ENCODE data around the gene LSM12. TPM values are rescaled to one million over a fixed set of nuclear protein-coding genes. Genes with fewer than 3 reads are reported as not detected.

LSM12 gene
- total RNA-seq, 1 experiment from 2014 or later: 128 TPM

GRCh38 chr17:44001461-44001920 lies 65.0 kb downstream of the LSM12 start:
- no peaks in the 10 kb centered on the region for H3K9me3 ChIP-seq (ENCODE audit: control insufficient read depth, low read depth, low read length)
- no peak overlapping the region for H2BK12ac ChIP-seq (ENCODE audit: insufficient read length, low read depth, low read length)
- H3K4me3 Mint-ChIP-seq: no peak overlapping the region
- H3K9ac ChIP-seq (ENCODE audit: extremely low read depth, insufficient read length, low read length): no peak overlapping the region
- no peak overlapping the region for H3K18ac ChIP-seq (ENCODE audit: insufficient read length, low read depth, low read length)
- H2BK15ac ChIP-seq (ENCODE audit: low read depth, low read length): no peak overlapping the region
- H2BK5ac ChIP-seq (ENCODE audit: insufficient read length, low read length): no peak overlapping the region
- H3K27ac ChIP-seq (ENCODE audit: insufficient read length, low read depth, low read length): no peak overlapping the region
- no peak overlapping the region for H3K4me2 ChIP-seq (ENCODE audit: insufficient read depth, insufficient read length, low read length)
- no peak overlapping the region; a peak in 1 of 7 replicates for H3K27ac Mint-ChIP-seq
- TF ChIP-seq, protein P1, sequence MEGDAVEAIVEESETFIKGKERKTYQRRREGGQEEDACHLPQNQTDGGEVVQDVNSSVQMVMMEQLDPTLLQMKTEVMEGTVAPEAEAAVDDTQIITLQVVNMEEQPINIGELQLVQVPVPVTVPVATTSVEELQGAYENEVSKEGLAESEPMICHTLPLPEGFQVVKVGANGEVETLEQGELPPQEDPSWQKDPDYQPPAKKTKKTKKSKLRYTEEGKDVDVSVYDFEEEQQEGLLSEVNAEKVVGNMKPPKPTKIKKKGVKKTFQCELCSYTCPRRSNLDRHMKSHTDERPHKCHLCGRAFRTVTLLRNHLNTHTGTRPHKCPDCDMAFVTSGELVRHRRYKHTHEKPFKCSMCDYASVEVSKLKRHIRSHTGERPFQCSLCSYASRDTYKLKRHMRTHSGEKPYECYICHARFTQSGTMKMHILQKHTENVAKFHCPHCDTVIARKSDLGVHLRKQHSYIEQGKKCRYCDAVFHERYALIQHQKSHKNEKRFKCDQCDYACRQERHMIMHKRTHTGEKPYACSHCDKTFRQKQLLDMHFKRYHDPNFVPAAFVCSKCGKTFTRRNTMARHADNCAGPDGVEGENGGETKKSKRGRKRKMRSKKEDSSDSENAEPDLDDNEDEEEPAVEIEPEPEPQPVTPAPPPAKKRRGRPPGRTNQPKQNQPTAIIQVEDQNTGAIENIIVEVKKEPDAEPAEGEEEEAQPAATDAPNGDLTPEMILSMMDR (conservative IDR thresholded peaks at IDR 0.05): no peak
- H2BK20ac ChIP-seq (ENCODE audit: low read depth, low read length, poor library complexity, severe bottlenecking): no peak overlapping the region
- H3K56ac ChIP-seq (ENCODE audit: insufficient read length, low read depth, low read length): no peak overlapping the region
- H3K23me2 ChIP-seq (ENCODE audit: insufficient read length, low read depth, low read length, poor library complexity, severe bottlenecking): peaks cover 22% of the 10 kb centered on the region
- no peaks in the 10 kb centered on the region for H3K79me2 ChIP-seq (ENCODE audit: insufficient read depth, low read length)
- no peaks in the 10 kb centered on the region for H3K9me3 Mint-ChIP-seq
- no peaks in the 10 kb centered on the region for H3K79me1 ChIP-seq (ENCODE audit: insufficient read depth, low read depth, low read length, poor library complexity, severe bottlenecking)
- H3K27me3 ChIP-seq (ENCODE audit: insufficient read depth, low read length): no peaks in the 10 kb centered on the region; the same call in 1 of the 2 replicates
- no peak overlapping the region for H2BK120ac ChIP-seq (ENCODE audit: low read depth, low read length, poor library complexity, severe bottlenecking)
- no peak overlapping the region for H4K91ac ChIP-seq (ENCODE audit: insufficient read length, low read depth, low read length)
- H3K4ac ChIP-seq (ENCODE audit: low read depth, low read length): no peak overlapping the region
- no peaks in the 10 kb centered on the region for H4K20me1 ChIP-seq (ENCODE audit: control insufficient read depth, insufficient read depth, insufficient read length)
- H2AFZ ChIP-seq (ENCODE audit: low read length): no peak overlapping the region
- no peak overlapping the region for H2AK5ac ChIP-seq (ENCODE audit: insufficient read length, low read length)
- no peak overlapping the region for H4K8ac ChIP-seq (replicated peaks; ENCODE audit: insufficient read length, low read depth, low read length)
- H3K23ac ChIP-seq (ENCODE audit: insufficient read length, low read depth, low read length): no peak overlapping the region
- peaks cover 9 to 15% of the 10 kb centered on the region in 2 experiments for H3K4me1 Mint-ChIP-seq
- H3K4me1 ChIP-seq (ENCODE audit: insufficient read depth, low read length): no peaks in the 10 kb centered on the region
- no peak overlapping the region for H3T11ph ChIP-seq (ENCODE audit: low read length)
- WGBS (ENCODE audit: extremely low coverage, insufficient read length, low lambda C conversion rate): no CpG with 5 or more reads among the region's 2 CpGs
- DNase-seq: no peak
- H3K27me3 Mint-ChIP-seq (ENCODE audit: low read depth): peaks cover 35% of the 10 kb centered on the region
- no peak overlapping the region for H4K5ac ChIP-seq (ENCODE audit: insufficient read length, low read depth, low read length)
- H3K36me3 Mint-ChIP-seq (ENCODE audit: insufficient read depth in 1 of 3, low read depth in 3 of 3): no peaks in the 10 kb centered on the region
- no peak overlapping the region for H3K14ac ChIP-seq (ENCODE audit: insufficient read depth, low read length)

Data from H9 (cell line).